Mesenchymal stem cell (in vitro differentiated cells and primary cell): ENCODE results near the gene PIKFYVE.

Source experiments
- DNase-seq: peaks from one replicate; pipeline ENCODE4 v3.0.0-alpha.2; 2013
- H2AFZ ChIP-seq: one replicate; pipeline ENCODE4 v1.6.1; 2013; ENCODE audit warnings: low read depth, mild to moderate bottlenecking, control low read depth, inconsistent platforms, low read length, moderate library complexity
- H2AK5ac ChIP-seq: 2 replicates; pipeline ENCODE4 v1.6.1; 2013; ENCODE audit warnings: low read length, moderate library complexity, mild to moderate bottlenecking, inconsistent platforms; ENCODE audit not compliant: severe bottlenecking
- H2BK120ac ChIP-seq: one replicate; pipeline ENCODE4 v1.6.1; 2013; ENCODE audit warnings: low read depth, mild to moderate bottlenecking, inconsistent platforms, low read length, moderate library complexity
- H2BK12ac ChIP-seq, 2 experiments: one replicate each; pipeline ENCODE4 v1.6.1; 2013; ENCODE audit warnings: inconsistent platforms in 2 of 2, low read length in 2 of 2, mild to moderate bottlenecking in 2 of 2, moderate library complexity in 2 of 2, control low read depth in 1 of 2
- H2BK15ac ChIP-seq: one replicate; pipeline ENCODE4 v1.6.1; 2013; ENCODE audit warnings: mild to moderate bottlenecking, low read depth, inconsistent platforms; ENCODE audit not compliant: poor library complexity, severe bottlenecking
- H2BK5ac ChIP-seq: 2 replicates; pipeline ENCODE4 v1.6.1; 2013; ENCODE audit warnings: low read depth, mild to moderate bottlenecking, low read length, control low read depth, inconsistent platforms; ENCODE audit not compliant: poor library complexity, severe bottlenecking
- H3K14ac ChIP-seq, 2 experiments: one replicate each; pipeline ENCODE4 v1.6.1; 2013; ENCODE audit warnings: inconsistent platforms in 2 of 2, low read length in 2 of 2, control low read depth in 1 of 2, mild to moderate bottlenecking in 1 of 2, moderate library complexity in 1 of 2
- H3K18ac ChIP-seq, 2 experiments: one replicate each; pipeline ENCODE4 v1.6.1; 2013; ENCODE audit warnings: inconsistent platforms in 2 of 2, low read length in 2 of 2, control low read depth in 1 of 2, low read depth in 1 of 2, mild to moderate bottlenecking in 1 of 2
- H3K23ac ChIP-seq, 2 experiments: one replicate each; pipeline ENCODE4 v1.6.1; 2013; ENCODE audit warnings: inconsistent platforms in 2 of 2, low read length in 2 of 2, mild to moderate bottlenecking in 2 of 2, moderate library complexity in 2 of 2, control low read depth in 1 of 2
- H3K27ac ChIP-seq: 2 replicates; pipeline ENCODE4 v1.5.1; 2013; ENCODE audit warnings: mild to moderate bottlenecking, moderate library complexity, low read length, control low read depth, inconsistent platforms; ENCODE audit not compliant: poor library complexity, severe bottlenecking
- H3K27me3 ChIP-seq, 2 experiments: 2 replicates each; pipeline versions ENCODE4 v1.6.1 to v1.7.0; 2013; ENCODE audit warnings: low read length in 2 of 2, mild to moderate bottlenecking in 2 of 2, moderate library complexity in 2 of 2, control low read depth in 1 of 2, inconsistent platforms in 1 of 2; ENCODE audit not compliant: control insufficient read depth in 1 of 2, insufficient read depth in 1 of 2
- H3K36me3 ChIP-seq, 2 experiments: 2 replicates each; pipeline versions ENCODE4 v1.6.1 to v1.7.0; 2013; ENCODE audit warnings: low read length in 2 of 2, control low read depth in 1 of 2, inconsistent platforms in 1 of 2, low read depth in 1 of 2, mild to moderate bottlenecking in 1 of 2; ENCODE audit not compliant: insufficient read depth in 2 of 2, control insufficient read depth in 1 of 2
- H3K4ac ChIP-seq, 2 experiments: one replicate each; pipeline ENCODE4 v1.6.1; 2013; ENCODE audit warnings: inconsistent platforms in 2 of 2, low read length in 2 of 2, mild to moderate bottlenecking in 2 of 2, moderate library complexity in 2 of 2, control low read depth in 1 of 2, low read depth in 1 of 2
- H3K4me1 ChIP-seq: 2 replicates; pipeline ENCODE4 v1.6.1; 2013; ENCODE audit warnings: low read depth, low read length, control low read depth; ENCODE audit not compliant: control insufficient read depth, insufficient read depth
- H3K4me2 ChIP-seq: 2 replicates; pipeline ENCODE4 v1.6.1; 2013; ENCODE audit warnings: low read length, mild to moderate bottlenecking, inconsistent platforms; ENCODE audit not compliant: poor library complexity, severe bottlenecking
- H3K4me3 ChIP-seq, 2 experiments: 2 replicates each; pipeline versions ENCODE4 v1.5.1 to v1.7.0; 2013; ENCODE audit warnings: low read length in 2 of 2, mild to moderate bottlenecking in 2 of 2, control low read depth in 1 of 2, low read depth in 1 of 2; ENCODE audit not compliant: insufficient read depth in 1 of 2
- H3K79me1 ChIP-seq: replicated peaks from 2 replicates; pipeline ENCODE4 v1.6.1; 2013; ENCODE audit warnings: mild to moderate bottlenecking, control low read depth, low read length, inconsistent platforms; ENCODE audit not compliant: poor library complexity, severe bottlenecking
- H3K9ac ChIP-seq: 2 replicates; pipeline ENCODE4 v1.7.0; 2013; ENCODE audit warnings: mild to moderate bottlenecking, low read length, moderate library complexity
- H3K9me3 ChIP-seq: 2 replicates; pipeline ENCODE4 v1.7.0; 2013; ENCODE audit warnings: mild to moderate bottlenecking, low read length; ENCODE audit not compliant: control insufficient read depth
- H4K8ac ChIP-seq: one replicate; pipeline ENCODE4 v1.6.1; 2013; ENCODE audit warnings: inconsistent platforms, mild to moderate bottlenecking, low read length, moderate library complexity
- H4K91ac ChIP-seq: one replicate; pipeline ENCODE4 v1.6.1; 2013; ENCODE audit warnings: mild to moderate bottlenecking, low read length, inconsistent platforms
- WGBS: methylation state at CpG from one replicate; pipeline ENCODE4 v1.1.7; 2013; ENCODE audit warnings: mixed read lengths; 5-methylcytosine and 5-hydroxymethylcytosine counted together

Gene PIKFYVE

GRCh38 chr2:208278549-208278948 lies 12.5 kb downstream of the PIKFYVE start:
- peaks cover 32% of the 10 kb centered on the region for H3K79me1 ChIP-seq
- H3K4me2 ChIP-seq: no peak overlapping the region
- no peak overlapping the region for H2BK12ac ChIP-seq
- 100% methylated on average over 1 of the region's 2 CpGs for WGBS
- H3K9ac ChIP-seq: no peak overlapping the region
- peaks cover 7% of the 10 kb centered on the region for H3K9me3 ChIP-seq
- no peak overlapping the region for H3K18ac ChIP-seq
- H2BK5ac ChIP-seq: no peak overlapping the region
- no peaks in the 10 kb centered on the region for H3K27me3 ChIP-seq
- no peak overlapping the region for H3K27ac ChIP-seq
- no peak overlapping the region for H2BK120ac ChIP-seq
- H3K23ac ChIP-seq: no peak overlapping the region
- no peak for DNase-seq
- H3K4me1 ChIP-seq: peaks cover 2% of the 10 kb centered on the region
- H3K36me3 ChIP-seq: peaks cover 10 to 100% of the 10 kb centered on the region in 2 experiments
- no peak overlapping the region for H2AFZ ChIP-seq
- no peak overlapping the region for H4K91ac ChIP-seq
- H3K4ac ChIP-seq: no peak overlapping the region
- H2AK5ac ChIP-seq: no peak overlapping the region
- no peak overlapping the region for H3K14ac ChIP-seq
- no peak overlapping the region for H4K8ac ChIP-seq
- H2BK15ac ChIP-seq: no peak overlapping the region
- no peak overlapping the region for H3K4me3 ChIP-seq

GRCh38 chr2:208279236-208279635 lies 13.2 kb downstream of the PIKFYVE start:
- no peak overlapping the region for H3K27ac ChIP-seq
- H2AK5ac ChIP-seq: no peak overlapping the region
- DNase-seq: no peak
- H4K8ac ChIP-seq: no peak overlapping the region
- H2BK15ac ChIP-seq: no peak overlapping the region
- H3K79me1 ChIP-seq: peaks cover 33% of the 10 kb centered on the region
- H4K91ac ChIP-seq: no peak overlapping the region
- H3K4ac ChIP-seq: no peak overlapping the region
- H3K4me3 ChIP-seq: no peak overlapping the region
- H3K18ac ChIP-seq: no peak overlapping the region
- H2AFZ ChIP-seq: no peak overlapping the region
- H3K23ac ChIP-seq: no peak overlapping the region
- 97% methylated on average over 2 of the region's 2 CpGs for WGBS
- H3K14ac ChIP-seq: no peak overlapping the region
- no peak overlapping the region for H2BK5ac ChIP-seq
- peaks cover 7% of the 10 kb centered on the region for H3K9me3 ChIP-seq
- no peak overlapping the region for H3K9ac ChIP-seq
- H3K36me3 ChIP-seq: peaks cover 12 to 97% of the 10 kb centered on the region in 2 experiments
- no peak overlapping the region for H2BK12ac ChIP-seq
- H3K4me1 ChIP-seq: peaks cover 2% of the 10 kb centered on the region
- H3K27me3 ChIP-seq: no peaks in the 10 kb centered on the region
- H3K4me2 ChIP-seq: no peak overlapping the region
- H2BK120ac ChIP-seq: no peak overlapping the region

- Histone ChIP-seq H3K14ac (no peak overlapping the region), H3K9me3 (peaks cover 7% of the 10 kb centered on the region), H3K4me2 (no peak overlapping the region), H4K91ac (no peak overlapping the region), H2BK15ac (no peak overlapping the region), H3K79me1 (peaks cover 30% of the 10 kb centered on the region), H3K36me3 (peaks cover 11 to 88% of the 10 kb centered on the region in 2 experiments), H2AFZ (no peak overlapping the region), H3K4me3 (no peak overlapping the region), H3K18ac (no peak overlapping the region), H3K27ac (no peak overlapping the region), H3K23ac (no peak overlapping the region), H4K8ac (no peak overlapping the region), H3K4me1 (peaks cover 2% of the 10 kb centered on the region), H2BK5ac (no peak overlapping the region), H3K27me3 (no peaks in the 10 kb centered on the region), H2BK120ac (no peak overlapping the region), H3K4ac (no peak overlapping the region), H2AK5ac (no peak overlapping the region), H2BK12ac (no peak overlapping the region), H3K9ac (no peak overlapping the region)
- WGBS: no CpG with 5 or more reads among the region's 2 CpGs
- no peak for DNase-seq
These were observed 14.2 kb downstream of the PIKFYVE start for GRCh38 chr2:208280234-208280633.

GRCh38 chr2:208280933-208281332 lies 14.9 kb downstream of the PIKFYVE start:
- peaks cover 7% of the 10 kb centered on the region for H3K9me3 ChIP-seq
- no peak overlapping the region for H3K23ac ChIP-seq
- no peak overlapping the region for H2BK120ac ChIP-seq
- H3K14ac ChIP-seq: no peak overlapping the region
- no peak overlapping the region for H3K18ac ChIP-seq
- H3K27me3 ChIP-seq: no peaks in the 10 kb centered on the region
- peaks cover 2% of the 10 kb centered on the region for H3K4me1 ChIP-seq
- H2BK5ac ChIP-seq: no peak overlapping the region
- no peak overlapping the region for H3K4ac ChIP-seq
- DNase-seq: peak; percentile 50
- H2AFZ ChIP-seq: no peak overlapping the region
- H3K36me3 ChIP-seq: peaks cover 11 to 88% of the 10 kb centered on the region in 2 experiments
- WGBS: 100% methylated on average over 1 of the region's 3 CpGs
- no peak overlapping the region for H3K9ac ChIP-seq
- H2AK5ac ChIP-seq: no peak overlapping the region
- no peak overlapping the region for H4K91ac ChIP-seq
- H2BK12ac ChIP-seq: no peak overlapping the region
- no peak overlapping the region for H3K4me2 ChIP-seq
- no peak overlapping the region for H4K8ac ChIP-seq
- H3K27ac ChIP-seq: no peak overlapping the region
- H3K79me1 ChIP-seq: peaks cover 30% of the 10 kb centered on the region
- H2BK15ac ChIP-seq: no peak overlapping the region
- H3K4me3 ChIP-seq: no peak overlapping the region
